Measurements from ENCODE around the gene ASPG.
A peak's percentile ranks its signal among the peaks of the same experiment; 100 is the strongest.

The ASPG gene

DNA sequence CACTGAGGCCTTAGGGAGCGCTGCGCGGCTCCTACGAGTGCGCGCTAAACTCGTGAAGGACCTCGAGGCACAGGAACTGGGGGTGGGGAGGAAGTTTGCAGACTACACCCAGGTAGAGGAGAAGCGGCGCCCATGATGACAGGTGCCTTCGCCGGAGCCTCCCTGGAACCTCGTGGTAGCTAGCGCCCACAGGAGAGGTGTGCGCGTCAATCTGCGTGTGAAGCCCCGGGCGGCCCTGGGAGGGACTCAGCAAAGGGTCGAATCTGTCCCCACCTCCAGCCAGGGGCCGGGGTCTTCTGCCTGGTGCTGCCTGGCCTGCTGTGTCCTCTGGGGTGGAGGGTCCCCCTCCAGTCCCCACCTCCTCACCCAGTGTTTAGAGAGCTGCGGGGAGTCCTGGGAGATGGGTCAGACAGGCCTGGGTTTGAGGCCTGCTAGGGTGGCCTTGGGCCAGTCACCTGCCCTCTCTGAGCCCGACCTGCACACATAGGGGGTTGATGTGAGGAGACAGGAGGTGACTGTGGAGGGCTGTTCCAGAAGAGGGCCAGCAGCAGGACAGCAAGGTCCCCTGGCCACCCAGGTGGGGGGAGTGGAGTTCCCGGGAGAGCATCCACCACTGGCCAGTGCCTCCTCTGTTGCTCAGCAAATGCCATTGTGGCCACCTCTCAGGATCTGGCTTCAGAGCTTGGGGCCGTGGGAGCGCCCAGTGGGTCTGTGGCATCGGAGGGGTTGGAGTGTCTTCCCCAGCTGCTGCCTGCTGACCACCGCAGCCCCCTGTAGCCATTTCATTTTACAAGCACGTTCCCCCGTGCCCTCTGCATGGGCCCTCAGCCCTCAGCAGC, 32.7 kb downstream of the ASPG start:
- no peak for DNase-seq

DNA sequence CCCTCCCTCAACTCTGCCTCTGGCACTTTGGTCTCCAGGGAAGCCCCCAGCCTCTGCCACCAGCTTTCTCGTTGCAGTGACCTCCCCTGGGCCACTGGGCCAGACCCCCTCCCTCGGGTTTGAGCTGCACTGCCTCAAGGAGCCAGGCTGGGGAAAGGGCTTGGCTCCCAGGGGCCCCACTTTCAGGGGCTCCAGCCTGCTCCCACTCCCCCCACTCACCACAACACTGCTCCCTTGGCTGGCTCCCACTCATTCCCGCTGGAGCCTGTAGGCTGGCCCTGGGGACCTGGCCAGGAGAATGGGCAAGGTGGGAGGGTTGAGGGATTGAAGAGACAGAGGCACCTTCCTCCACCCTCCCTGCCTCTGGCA, 33.6 kb downstream of the ASPG start:
- DNase-seq, result no peak

DNA sequence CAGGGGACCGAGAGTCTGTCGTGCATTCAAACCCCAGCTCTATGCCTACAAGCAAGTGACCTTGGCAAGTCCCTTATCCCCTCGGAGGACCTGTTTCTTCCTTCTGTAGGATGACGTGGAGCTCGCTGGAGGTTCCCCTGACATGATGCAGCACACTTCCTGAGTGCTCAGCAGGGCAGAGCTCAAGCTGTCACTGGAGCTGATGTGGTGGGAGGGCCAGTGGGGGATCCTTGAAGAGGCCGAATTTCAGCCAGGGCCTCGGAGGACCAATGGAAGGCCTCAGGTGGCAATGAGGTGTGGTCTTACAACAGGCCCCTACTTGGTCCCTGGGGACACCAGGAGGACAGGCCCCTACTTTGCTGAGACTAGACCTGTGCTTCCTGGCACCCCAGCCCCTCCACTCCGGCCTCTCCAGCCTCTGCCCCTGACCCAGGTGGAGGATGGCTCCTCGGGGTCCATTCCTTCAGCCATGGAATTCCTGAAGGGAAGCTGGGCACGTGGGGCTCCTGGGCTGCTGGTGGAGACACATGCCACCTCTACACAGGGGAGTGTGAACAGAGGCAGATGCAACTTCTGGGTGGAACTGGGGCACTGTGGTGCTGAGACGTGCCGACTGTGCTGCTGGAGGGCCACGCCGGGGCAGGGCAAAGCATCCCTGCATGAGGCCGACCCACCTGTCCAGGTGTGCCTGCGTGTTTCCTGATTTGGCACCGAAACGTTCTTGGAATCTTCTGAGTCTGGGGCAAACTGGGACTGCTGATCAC, 34.2 kb downstream of the ASPG start:
- DNase-seq, result no peak

DNA sequence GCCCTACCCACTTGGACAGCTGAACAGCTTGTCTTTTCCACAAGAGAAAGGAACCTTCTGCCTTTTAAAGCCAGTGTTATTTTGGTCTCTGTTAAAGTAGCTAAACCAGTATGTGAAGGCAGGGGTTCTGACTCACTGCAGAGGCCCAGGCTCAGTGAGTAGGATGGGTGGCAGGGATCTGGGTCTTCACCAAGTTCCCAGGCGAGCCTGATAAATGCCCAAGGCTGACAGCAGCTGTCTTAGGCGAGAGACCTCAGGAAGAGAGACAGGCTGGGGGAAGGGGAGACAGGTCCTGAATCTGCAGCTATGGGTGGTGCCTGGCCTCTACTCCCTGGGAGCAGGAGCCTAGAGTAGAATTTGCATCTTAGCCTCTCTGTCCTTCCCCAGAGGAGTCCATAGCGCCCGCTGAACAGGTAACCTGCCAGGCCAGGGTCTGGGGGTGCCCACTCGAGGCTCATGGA, 34.8 kb downstream of the ASPG start:
- no peak for DNase-seq

DNA sequence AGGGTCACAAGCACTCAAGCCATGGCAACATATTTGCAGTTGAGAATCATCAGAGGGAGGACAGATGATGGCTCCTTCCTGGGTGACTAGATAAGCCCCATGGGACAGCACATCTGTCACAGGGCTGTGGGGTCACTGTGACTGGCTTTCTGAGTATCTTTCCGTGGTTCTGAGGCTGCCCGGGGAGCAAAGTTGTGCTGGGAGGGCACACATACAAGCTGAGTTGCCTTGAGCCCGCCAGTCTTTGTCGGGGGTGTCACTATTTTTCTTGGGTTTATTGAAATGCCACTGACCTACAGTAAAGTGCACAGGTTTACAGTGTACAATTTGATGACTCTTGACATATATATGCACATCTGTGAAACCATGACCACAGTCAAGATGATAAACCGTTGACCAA, 35.6 kb downstream of the ASPG start:
- DNase-seq, result no peak

DNA sequence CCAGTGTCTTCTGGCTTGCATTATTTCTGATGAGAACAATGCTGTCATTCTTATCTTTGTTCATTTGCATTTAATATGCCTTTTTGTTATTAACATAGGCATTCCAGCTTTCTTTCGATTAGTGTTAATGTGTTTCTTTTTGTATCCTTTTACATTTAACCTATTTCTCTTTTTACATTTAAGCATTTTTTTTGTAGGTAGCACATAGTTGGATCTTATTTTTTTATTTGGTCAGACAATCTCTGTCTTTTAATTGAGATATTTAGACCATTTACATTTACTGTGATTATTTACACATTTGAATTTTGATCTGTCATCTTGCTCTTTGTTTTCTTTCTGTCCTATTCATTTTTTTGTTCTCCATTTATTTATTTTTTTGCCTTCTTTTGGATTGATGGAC, 38.4 kb downstream of the ASPG start:
- no peak for DNase-seq

DNA sequence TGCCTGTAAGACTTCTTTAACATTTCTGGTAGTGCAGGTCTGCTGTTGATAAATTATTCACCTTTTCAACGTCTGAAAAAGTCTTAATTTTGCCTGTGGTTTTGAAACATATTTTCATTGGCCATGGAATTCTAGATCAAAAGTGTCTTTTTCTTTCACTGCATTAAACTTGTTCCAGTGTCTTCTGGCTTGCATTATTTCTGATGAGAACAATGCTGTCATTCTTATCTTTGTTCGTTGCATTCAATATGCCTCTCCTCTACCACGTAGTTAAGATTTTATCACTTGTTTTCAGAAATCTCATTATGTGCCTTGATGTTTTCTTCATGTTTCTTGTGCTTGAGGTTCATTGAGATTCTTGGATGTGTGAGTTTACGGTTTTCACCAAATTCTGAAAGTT, 39.5 kb downstream of the ASPG start:
- no peak for DNase-seq

DNA sequence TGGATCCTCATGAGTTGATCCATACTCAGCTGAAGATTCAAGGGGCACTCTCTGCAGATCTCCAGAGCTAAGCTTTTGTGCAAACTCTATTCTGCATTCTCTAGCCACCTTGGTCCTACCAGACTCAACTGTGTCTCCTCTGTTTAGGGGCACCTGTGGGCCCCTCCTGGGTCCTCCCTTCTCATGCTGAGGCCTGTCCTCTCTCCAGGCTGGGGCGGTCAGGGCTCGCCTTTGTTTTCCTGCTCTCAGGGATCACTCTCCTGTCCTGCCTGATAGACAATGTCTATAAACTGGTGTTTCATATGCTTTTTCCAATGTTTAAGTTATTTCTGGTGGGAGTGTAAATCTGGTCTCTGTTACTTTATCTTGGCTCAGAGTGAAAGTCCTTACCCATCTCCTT, 41.3 kb downstream of the ASPG start:
- no peak for DNase-seq

DNA sequence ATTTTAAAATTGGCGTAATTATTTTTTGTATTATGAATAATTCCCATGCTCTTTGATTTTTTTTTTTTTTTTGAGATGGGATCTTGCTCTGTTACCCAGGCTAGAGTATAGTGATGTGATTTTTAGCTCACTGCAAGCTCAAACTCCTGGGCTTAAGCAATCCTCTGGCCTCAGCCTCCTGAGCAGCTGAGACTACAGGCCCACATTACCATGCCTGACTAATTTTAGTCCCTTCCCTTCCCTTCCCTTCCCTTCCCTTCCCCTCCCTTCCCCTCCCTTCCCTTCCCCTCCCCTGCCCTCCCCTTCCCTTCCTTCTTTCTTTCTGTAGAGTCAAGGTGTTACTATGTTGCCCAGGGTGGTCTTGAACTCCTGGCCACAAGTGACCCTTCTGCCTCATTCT, 43.5 kb downstream of the ASPG start:
- no peak for DNase-seq

DNA sequence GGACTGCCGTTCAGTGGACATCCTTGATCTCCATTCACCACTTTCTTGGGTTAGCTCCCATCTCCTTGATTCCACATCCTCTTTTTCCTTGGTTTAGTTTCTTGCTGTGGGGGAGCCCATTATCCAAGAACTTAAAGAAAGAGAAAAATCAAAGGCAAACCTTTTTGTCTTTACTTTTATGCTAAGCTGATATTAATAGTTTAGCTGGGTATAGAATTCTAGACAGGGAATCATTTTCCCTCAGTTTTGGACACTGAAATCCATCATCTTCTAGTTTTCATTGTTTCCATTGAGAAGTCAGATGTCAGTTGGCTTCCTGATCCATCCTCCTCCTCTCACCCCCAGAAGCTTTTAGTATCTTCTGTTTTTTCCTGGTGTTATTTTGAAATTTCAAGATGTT, 44.1 kb downstream of the ASPG start:
- no peak for DNase-seq

DNA sequence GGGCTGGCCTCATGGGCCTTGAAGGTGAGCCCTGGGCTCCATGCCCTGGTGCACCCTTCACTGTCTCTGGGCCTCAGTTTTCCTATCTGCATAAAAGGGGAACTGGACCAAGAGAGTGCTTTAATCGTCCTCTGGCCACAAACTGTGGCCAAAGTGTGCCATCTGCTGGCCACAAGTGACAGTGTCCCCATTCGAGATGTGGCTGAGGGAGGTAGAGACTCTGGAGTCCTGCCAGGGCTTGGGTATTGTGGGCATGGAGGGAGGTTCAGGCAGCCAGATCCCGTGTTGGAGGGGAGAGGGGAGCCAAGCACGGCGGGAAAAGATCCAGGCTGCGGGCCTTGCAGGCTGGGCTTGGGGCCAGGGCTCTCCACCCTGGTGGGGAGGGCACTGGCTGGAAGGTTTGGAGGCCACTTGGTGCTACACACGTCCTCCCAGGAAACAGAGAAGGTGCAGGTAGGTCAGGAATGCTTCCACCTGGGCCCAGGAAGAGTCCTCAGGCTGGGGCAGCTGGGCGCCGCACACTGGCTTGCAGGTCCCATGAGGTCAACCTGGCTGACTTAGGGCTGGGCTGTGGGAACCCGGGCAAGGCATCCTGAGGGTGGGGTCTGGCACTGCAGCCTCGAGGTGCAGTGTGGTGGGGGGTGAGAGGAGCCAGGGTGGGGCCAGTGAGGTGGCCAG, 45.6 kb downstream of the ASPG start:
- DNase-seq, result no peak

DNA sequence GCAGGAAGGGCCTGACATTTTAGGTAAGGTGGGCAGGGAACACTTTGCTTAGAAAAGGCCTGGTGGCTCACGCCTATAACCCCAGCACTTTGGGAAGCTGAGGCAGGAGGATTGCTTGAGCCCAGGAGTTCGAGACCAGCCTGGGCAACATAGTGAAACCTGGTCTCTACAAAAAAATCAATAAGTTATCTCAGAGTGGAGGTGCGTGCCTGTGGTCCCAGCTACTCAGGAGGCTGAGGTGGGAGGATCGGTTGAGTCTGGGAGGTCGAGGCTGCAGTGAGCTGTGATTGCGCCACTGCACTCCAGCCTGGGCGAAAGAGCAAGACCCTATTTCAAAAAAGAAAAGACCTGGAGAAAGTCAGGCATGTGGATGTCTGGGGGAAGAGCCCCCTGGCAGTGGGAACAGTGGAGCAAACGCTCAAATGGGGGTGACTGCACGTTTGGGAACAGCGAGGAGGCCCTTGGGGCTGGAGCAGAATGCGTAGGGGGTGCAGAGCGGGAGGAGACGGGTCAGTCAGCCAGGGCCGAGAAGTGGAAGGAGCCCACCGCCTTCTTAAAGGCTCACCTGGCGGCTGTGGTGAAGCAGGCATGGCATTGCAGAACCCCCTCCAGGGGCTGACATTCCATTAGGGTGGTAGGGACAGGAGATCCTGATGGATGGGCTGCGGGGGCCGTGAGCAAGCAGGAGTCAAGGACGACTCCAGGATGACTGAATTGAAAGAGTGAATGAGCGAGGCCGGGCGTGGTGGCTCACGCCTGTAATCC, 46.6 kb downstream of the ASPG start:
- no peak for DNase-seq

DNA sequence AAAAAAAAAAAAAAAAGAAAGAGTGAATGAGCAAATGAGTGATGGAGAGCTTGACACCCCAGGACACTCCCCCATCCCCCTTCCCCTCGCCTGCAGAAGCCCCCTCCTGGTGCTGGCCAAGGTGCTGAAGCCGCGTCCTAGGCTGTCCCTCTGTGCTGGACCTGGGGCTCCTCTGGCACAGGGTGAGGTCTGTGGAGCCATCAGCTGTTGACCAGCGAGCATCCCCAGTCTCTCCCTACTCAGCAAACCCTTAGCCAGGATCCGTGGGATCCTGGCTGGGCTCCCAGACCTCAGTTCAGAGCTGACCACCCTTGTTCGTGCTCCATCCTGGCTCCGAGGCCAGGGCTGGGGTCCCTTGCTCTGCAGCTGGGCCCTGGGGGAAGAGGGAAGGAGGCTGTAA, 47.5 kb downstream of the ASPG start:
- no peak for DNase-seq

DNA sequence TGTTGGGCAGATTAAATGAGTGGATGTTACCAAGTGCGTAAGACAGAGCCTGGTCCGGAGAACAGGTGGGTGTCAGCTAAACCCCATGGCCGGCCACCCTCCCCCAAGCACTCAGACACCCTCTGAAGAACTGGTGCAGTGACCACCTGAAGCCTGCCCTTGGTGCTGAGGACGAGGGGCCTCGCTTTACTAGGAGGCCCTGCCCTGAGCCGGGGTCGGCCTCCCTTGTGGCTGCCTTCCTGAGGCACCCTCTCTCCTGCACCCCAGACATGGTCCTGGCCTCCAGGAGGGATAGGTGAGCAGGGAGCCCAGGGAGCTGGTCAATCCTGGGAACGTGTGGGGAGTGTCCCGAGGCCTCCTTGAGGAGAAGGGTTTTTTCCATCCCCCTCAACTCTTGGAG, 48.0 kb downstream of the ASPG start:
- no peak for DNase-seq

DNA sequence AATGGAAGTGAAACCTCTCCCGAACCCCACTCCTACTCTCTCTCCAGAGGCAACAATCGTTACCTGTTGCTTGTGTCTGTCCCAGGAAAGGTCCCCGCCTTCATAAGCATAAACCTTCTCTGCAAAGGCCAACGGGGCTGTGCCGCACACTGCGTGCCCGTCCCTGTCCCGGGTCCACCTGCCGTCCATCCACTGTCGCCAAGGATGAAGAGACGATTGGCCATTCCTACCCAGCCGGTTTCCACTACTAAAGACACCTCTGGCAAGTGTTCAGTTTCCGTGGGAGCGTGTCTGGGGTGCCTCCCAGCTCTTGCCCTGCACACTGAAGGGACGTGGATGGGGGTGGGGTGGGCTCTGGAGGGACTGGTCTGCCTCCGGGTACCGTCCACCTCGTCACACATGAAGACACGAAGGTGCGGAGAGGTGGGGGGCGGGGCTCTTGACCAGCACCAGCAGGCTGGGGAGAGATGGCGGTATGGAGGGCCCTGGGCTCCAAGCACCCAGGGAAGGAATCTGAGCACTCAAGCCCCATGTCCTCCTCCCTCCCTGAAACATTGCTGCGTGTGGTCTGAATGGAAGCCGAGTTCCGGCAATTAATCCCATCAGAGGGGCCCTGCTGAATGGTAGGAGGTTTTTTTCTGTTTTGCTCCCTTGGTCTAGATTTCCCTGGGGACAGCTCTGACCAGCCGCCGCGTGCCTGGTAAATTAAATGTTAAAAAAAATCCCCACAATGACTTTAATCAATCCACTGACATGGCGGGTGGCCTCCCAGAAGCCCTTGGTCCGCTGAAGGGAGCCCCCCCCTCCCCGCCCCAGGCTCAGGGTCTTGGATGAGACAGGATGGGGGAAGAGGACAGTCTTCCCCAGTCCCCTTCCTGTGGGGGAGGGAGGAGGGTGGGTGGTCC, 48.8 kb downstream of the ASPG start:
- no peak for DNase-seq

DNA sequence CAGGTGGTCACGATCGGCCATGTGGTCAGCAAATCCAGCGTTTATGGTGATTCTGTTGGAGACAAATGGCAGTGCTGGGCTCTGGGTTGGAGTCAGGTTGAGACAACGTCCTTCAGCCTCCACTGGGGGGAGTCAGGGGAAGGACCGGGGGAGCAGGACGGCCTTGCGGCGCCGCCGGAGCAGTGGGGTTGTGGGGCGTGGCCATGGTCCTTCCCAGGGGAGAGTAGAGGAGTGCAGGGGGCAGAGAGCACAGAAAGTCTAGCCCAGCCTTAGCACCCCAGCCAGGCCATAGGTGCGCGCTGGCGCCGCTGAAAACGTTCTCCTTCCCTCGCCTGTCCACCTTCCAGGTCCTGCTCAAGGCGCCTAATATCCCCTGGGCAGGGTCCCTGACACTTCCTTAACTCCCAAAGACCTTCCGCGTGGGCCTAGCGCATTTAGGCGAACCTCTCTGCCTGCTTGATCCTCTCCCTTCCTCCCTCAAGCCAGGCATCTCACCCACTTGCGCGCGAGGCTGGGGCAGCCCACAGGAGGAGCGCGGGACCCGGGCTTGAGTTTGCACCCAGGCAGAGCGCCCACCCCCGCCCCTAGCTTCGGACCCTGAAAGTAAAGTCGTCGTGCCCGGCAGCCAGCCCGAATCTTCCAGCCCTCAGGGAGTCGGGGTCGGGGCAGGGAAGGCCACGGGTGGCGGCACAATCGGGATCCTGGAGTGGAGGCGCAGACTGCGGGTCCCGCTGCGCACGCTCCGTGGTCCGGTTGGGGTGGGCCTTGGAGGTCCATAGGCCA, 49.8 kb downstream of the ASPG start:
- DNase-seq, result no peak

DNA sequence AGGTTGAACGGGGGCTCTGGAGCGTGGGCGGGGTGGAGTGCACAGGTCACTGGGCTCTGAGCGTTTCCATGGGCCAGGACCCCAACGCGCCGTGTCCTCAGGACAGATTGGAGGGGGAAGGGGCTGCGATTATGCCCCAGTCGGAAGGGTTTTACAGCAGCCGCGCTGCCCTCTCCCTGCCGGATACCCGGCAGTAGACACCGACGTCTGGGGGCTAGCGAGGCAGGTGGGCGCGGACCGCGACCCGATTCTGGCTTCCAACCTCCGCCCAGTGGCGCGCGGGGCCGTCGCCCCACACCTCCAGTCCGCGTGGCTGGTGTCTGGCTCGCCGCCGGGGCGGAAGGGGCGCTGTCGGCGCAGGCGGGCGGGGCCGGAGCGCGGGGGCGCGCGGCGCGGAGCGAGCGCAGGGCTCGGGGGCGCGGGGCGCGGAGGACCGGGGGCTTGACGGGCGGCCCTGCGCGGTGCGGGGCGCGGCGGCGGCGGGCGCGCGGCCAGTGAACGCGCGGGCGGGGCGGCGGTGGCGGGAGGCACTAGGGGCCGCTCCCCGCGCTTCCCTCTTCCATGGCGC, 50.5 kb downstream of the ASPG start:
- DNase-seq, result no peak

DNA sequence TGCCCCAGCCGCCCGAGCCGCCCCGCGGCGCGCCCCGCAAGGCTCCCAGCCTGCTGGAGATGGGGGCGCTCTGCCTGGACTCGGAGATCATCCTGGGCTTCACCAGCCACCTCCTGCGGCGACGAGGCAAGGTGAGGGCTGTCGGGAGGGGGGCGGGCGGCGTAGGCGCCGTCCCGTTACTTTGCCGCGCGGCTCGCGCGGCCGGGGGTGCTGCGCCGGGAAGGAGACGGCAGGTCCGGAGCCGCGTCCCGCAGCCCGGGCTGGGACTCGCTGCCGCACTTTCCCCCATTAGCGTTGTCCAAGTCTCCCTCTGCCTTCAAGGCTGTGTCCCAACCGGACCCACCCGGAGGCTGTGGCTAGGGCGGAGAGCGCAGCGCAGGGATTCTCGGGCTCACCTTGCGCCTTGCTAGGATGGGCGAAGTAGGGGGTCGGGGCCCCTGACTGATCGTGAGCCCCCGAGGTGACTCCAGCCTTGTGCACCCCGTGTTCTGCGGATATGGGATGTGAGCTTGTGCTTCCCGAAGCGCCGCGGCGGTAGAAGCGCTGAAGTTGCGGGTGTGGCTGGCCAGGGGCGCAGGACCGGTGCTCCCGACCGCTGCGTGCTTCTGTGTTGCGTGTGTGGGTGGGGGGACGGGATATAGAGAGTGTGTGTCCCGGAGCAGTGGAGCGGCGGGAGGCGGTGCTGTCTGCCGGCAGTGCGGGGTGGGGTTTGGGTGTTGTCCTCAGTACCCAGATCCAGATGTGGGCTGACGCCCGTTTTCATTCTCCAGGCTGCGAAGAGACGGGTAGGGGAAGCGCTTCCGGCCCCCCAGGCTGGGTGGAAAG, 51.2 kb downstream of the ASPG start:
- DNase-seq, result no peak

DNA sequence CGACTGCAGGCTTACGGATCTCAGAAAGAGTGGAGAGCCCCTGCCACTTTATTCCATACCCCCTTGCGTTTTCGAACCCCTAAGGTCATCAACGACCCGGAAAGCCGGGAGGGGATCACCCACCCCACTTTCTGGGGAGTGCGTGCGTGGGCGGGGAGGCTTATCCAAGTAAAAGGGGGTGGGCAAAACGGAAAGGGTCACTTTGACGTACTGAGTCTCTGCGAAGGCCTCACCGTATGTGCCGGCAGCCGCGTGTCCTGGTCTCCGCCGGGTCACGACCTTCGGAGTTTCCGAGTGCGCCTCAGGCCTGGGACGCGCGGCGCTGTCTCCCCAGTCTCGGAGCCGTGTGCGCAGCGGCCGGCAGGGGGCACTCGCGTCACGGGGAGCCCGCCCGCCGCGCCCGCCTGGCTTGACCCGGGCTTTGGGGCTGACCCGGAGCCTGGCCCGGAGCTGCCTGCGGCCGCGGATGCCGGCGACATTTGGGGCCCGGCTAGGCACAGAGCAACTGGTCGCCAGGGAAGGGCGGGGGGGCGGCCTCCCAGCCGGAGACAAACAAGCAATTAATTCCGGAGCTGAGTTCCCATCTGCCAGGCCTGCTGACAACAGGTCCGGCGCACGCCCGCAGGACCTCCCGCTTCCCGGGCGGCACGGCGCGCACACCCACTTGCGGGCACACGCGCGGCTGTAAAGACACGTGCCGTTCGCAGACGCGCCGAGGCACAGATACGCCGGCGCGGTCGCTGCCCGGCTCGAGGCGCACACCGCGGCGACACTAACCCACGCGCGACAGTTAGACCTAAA, 52.0 kb downstream of the ASPG start:
- DNase-seq, result peak in 1 of 2 donors; percentile 8

All from bone marrow (tissue), 2 donors.